Measurements from ENCODE around the gene RBBP7. TPM values are rescaled to one million over a fixed set of nuclear protein-coding genes. Genes with fewer than 3 reads are reported as not detected.

Gene RBBP7
- total RNA-seq, 1 donor from 2014 or later, result 325 TPM

GRCh38 chrX:16873106-16873505, 2.9 kb upstream of the RBBP7 start:
- peaks cover 31% of the 10 kb centered on the region for H3K4me1 Mint-ChIP-seq
- peaks cover 28% of the 10 kb centered on the region for H3K27me3 Mint-ChIP-seq (ENCODE audit: low read depth)
- no peak overlapping the region for H3K27ac Mint-ChIP-seq (ENCODE audit: unreplicated experiment)
- H3K9me3 Mint-ChIP-seq, result no peaks in the 10 kb centered on the region
- H3K4me3 Mint-ChIP-seq, result peak overlapping the region; percentile 77
- TF ChIP-seq, protein P1, sequence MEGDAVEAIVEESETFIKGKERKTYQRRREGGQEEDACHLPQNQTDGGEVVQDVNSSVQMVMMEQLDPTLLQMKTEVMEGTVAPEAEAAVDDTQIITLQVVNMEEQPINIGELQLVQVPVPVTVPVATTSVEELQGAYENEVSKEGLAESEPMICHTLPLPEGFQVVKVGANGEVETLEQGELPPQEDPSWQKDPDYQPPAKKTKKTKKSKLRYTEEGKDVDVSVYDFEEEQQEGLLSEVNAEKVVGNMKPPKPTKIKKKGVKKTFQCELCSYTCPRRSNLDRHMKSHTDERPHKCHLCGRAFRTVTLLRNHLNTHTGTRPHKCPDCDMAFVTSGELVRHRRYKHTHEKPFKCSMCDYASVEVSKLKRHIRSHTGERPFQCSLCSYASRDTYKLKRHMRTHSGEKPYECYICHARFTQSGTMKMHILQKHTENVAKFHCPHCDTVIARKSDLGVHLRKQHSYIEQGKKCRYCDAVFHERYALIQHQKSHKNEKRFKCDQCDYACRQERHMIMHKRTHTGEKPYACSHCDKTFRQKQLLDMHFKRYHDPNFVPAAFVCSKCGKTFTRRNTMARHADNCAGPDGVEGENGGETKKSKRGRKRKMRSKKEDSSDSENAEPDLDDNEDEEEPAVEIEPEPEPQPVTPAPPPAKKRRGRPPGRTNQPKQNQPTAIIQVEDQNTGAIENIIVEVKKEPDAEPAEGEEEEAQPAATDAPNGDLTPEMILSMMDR (conservative IDR thresholded peaks at IDR 0.05), result no peak
- peaks cover 6% of the 10 kb centered on the region for H3K36me3 Mint-ChIP-seq (ENCODE audit: low read depth)
- DNase-seq (ENCODE audit: low read depth, low spot score), result no peak

- H3K27me3 Mint-ChIP-seq (ENCODE audit: low read depth), result peaks cover 11% of the 10 kb centered on the region
- TF ChIP-seq, protein P1 (conservative IDR thresholded peaks at IDR 0.05), result no peak
- peak; percentile 13 for DNase-seq (ENCODE audit: low read depth, low spot score)
- no peaks in the 10 kb centered on the region for H3K9me3 Mint-ChIP-seq
- peak overlapping the region; percentile 99 for H3K27ac Mint-ChIP-seq (ENCODE audit: unreplicated experiment)
- H3K4me1 Mint-ChIP-seq, result peaks cover 48% of the 10 kb centered on the region
- peaks cover 8% of the 10 kb centered on the region for H3K36me3 Mint-ChIP-seq (ENCODE audit: low read depth)
- peak overlapping the region; percentile 91 for H3K4me3 Mint-ChIP-seq
These were observed 977 bp upstream of the RBBP7 start for GRCh38 chrX:16870862-16871815.

DNA sequence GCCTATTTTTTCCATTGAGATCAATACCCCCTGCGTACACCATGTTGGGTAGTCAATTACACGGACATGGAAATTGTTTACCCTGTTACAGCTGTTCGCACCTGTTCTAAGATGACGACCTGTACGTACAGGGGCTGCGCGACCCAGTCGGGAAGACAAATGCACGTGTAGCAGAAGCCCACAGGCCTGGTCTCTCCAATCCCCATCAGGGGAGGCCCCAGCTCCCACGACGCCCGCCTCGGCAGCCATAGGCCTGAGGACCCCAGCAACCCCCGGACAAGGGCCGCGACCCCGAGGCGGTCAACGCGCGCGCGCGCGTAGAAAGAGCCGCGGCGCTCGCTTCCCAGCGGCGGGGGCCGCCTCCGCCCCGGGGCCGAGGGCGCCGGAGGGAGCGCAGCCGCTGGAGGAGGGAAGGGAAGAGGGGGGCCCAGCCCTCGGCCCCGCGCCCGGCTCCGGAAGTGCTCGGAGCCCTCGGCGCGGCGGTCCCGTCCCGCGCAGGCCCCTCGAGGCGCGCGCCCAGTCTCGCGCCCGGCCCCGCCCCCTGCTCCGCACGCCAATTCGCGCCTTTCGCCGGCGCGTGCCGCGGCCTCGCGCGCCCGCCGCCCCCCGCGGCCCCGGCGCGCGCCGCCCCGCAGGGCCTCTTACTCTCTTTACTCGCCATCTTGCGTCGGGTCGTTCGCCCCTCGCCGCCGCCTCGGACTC, 618 bp downstream of the RBBP7 start:
- H3K27ac Mint-ChIP-seq (ENCODE audit: unreplicated experiment), result peak overlapping the region; percentile 99
- H3K9me3 Mint-ChIP-seq, result no peaks in the 10 kb centered on the region
- H3K36me3 Mint-ChIP-seq (ENCODE audit: low read depth), result peaks cover 13% of the 10 kb centered on the region
- peak; percentile 54 for DNase-seq (ENCODE audit: low read depth, low spot score)
- peaks cover 55% of the 10 kb centered on the region for H3K4me1 Mint-ChIP-seq
- TF ChIP-seq, protein P1 (conservative IDR thresholded peaks at IDR 0.05), result no peak
- H3K27me3 Mint-ChIP-seq (ENCODE audit: low read depth), result no peaks in the 10 kb centered on the region
- H3K4me3 Mint-ChIP-seq, result peak overlapping the region; percentile 100

DNA sequence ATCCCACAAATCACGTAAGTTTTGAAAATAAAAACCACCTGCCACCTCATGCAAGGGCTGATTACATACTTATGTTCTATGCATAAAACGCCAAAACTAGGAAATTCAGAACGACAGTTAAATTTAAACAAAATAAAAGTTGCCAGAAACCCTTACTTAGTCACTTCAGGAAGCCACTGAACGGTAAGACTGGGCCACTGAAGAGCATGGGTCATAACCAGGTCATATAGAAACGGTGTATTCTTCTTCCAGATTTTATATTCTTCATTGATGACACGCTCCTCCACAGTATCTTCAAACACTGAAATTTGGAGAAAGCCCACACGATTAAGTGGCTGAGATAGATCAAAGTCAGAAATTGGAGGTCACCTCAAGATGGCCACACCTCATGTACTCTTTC, 1.2 kb downstream of the RBBP7 start:
- Mint-ChIP-seq H3K9me3 (no peaks in the 10 kb centered on the region), H3K4me3 (peak overlapping the region; percentile 92), H3K4me1 (peaks cover 55% of the 10 kb centered on the region), H3K36me3 (ENCODE audit: low read depth) (peaks cover 13% of the 10 kb centered on the region), H3K27me3 (ENCODE audit: low read depth) (no peaks in the 10 kb centered on the region), H3K27ac (ENCODE audit: unreplicated experiment) (peak overlapping the region; percentile 86)
- DNase-seq (ENCODE audit: low read depth, low spot score), result no peak
- TF ChIP-seq, protein P1 (conservative IDR thresholded peaks at IDR 0.05), result no peak

DNA sequence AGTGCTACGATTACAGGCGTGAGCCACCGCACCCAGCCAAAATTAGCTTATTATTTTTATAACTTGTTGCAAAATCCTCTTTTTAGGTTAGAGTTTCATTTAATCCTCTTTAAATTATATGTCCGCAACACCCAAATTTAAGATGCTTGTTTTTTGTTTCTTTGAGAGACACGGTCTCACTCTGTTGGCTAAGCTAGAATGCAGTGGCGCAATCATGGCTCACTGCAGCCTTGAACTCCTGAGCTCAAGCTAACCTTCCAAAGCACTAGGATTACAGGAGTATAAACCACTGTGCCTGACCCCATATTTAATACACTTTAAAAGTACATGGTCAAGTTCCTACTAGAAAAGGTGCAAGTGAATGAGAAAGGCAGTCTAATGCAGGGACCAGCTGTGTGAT, 2.2 kb downstream of the RBBP7 start:
- Mint-ChIP-seq H3K4me3 (peak overlapping the region; percentile 92), H3K27me3 (ENCODE audit: low read depth) (no peaks in the 10 kb centered on the region), H3K9me3 (no peaks in the 10 kb centered on the region), H3K27ac (ENCODE audit: unreplicated experiment) (no peak overlapping the region), H3K4me1 (peaks cover 55% of the 10 kb centered on the region), H3K36me3 (ENCODE audit: low read depth) (peaks cover 16% of the 10 kb centered on the region)
- no peak for DNase-seq (ENCODE audit: low read depth, low spot score)
- TF ChIP-seq, protein P1 (conservative IDR thresholded peaks at IDR 0.05), result no peak

All from neural crest cell (in vitro differentiated cells).